Measurements from ENCODE around the gene SLC6A4. TPM values are rescaled to one million over a fixed set of nuclear protein-coding genes. Genes with fewer than 3 reads are reported as not detected.

SLC6A4 gene
- total RNA-seq, 1 experiment from 2014 or later = 0.02 TPM

- Histone ChIP-seq H2BK5ac (ENCODE audit: insufficient read length, low read length) (no peak overlapping the region), H3K27me3 (ENCODE audit: insufficient read depth, low read length) (no peaks in the 10 kb centered on the region), H3K56ac (ENCODE audit: insufficient read length, low read depth, low read length) (no peak overlapping the region), H3K23me2 (ENCODE audit: insufficient read length, low read depth, low read length, poor library complexity, severe bottlenecking) (no peaks in the 10 kb centered on the region), H2BK120ac (ENCODE audit: low read depth, low read length, poor library complexity, severe bottlenecking) (no peak overlapping the region), H3K79me2 (ENCODE audit: insufficient read depth, low read length) (no peaks in the 10 kb centered on the region), H4K5ac (ENCODE audit: insufficient read length, low read depth, low read length) (no peak overlapping the region), H2AFZ (ENCODE audit: low read length) (no peak overlapping the region), H3K4me2 (ENCODE audit: insufficient read depth, insufficient read length, low read length) (no peak overlapping the region), H2BK15ac (ENCODE audit: low read depth, low read length) (no peak overlapping the region), H3K23ac (ENCODE audit: insufficient read length, low read depth, low read length) (no peak overlapping the region), H3K9ac (ENCODE audit: extremely low read depth, insufficient read length, low read length) (no peak overlapping the region), H2AK5ac (ENCODE audit: insufficient read length, low read length) (no peak overlapping the region), H4K20me1 (ENCODE audit: control insufficient read depth, insufficient read depth, insufficient read length) (no peaks in the 10 kb centered on the region), H3K18ac (ENCODE audit: insufficient read length, low read depth, low read length) (no peak overlapping the region), H2BK20ac (ENCODE audit: low read depth, low read length, poor library complexity, severe bottlenecking) (no peak overlapping the region), H3T11ph (ENCODE audit: low read length) (no peak overlapping the region), H3K4me1 (ENCODE audit: insufficient read depth, low read length) (no peaks in the 10 kb centered on the region), H3K14ac (ENCODE audit: insufficient read depth, low read length) (no peak overlapping the region), H2BK12ac (ENCODE audit: insufficient read length, low read depth, low read length) (no peak overlapping the region), H3K27ac (ENCODE audit: insufficient read length, low read depth, low read length) (no peak overlapping the region), H3K9me3 (ENCODE audit: control insufficient read depth, low read depth, low read length) (no peaks in the 10 kb centered on the region), H4K8ac (replicated peaks; ENCODE audit: insufficient read length, low read depth, low read length) (no peak overlapping the region), H4K91ac (ENCODE audit: insufficient read length, low read depth, low read length) (no peak overlapping the region), H3K79me1 (ENCODE audit: insufficient read depth, low read depth, low read length, poor library complexity, severe bottlenecking) (no peaks in the 10 kb centered on the region), H3K4ac (ENCODE audit: low read depth, low read length) (no peak overlapping the region)
- Mint-ChIP-seq H3K27ac (no peak overlapping the region), H3K36me3 (ENCODE audit: insufficient read depth in 1 of 3, low read depth in 3 of 3) (peaks cover 0 to 24% (median 16%) of the 10 kb centered on the region in 3 experiments; a peak in 5 of 7 replicates), H3K27me3 (ENCODE audit: low read depth) (no peaks in the 10 kb centered on the region), H3K4me3 (no peak overlapping the region), H3K9me3 (no peaks in the 10 kb centered on the region), H3K4me1 (no peaks in the 10 kb centered on the region)
- no CpG with 5 or more reads among the region's 5 CpGs for WGBS (ENCODE audit: extremely low coverage, insufficient read length, low lambda C conversion rate)
- TF ChIP-seq CTCF (conservative IDR thresholded peaks at IDR 0.05) = no peak
- no peak for DNase-seq
These were observed 21.4 kb upstream of the SLC6A4 start for GRCh38 chr17:30256756-30257506.

Measured in H9 (cell line).